ENCODE results near the gene AKR7A2. TPM values are rescaled to one million over a fixed set of nuclear protein-coding genes. Genes with fewer than 3 reads are reported as not detected.
"Not testable (repeated sequence)": the region's sequence is repeated elsewhere in the genome, so short reads cannot be mapped to it uniquely, and the experiment has no call there.

AKR7A2 gene
- total and polyA plus RNA-seq, 10 donors, result 14.6 to 68.4 (median 33.4) TPM

DNA sequence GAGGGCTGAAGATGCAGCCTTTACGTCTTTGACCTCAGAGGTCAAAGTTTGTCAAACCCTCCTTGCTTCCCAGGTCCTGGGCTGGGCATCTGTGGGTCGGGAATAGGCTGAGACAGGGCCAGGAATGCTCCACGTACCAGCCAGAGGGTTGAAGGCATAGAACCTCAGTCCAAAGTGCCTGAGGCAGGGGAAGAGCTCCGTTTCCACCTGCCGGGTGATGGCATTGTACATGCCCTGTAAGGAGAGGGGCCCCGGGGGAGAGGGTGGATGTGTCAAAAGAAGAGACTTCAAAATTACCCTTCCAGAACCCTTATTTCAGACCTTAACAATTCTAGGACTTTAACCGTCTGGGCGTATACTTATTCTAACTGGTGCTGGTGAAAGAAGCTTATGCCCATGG is 27.1 kb downstream of the AKR7A2 start:
- WGBS, 5 donors, result 82 to 92% (median 88%) methylated on average over 8 of the region's 8 CpGs
- H3K4me3 ChIP-seq, result no peak overlapping the region
- peaks cover 0 to 13% (median 0%) of the 10 kb centered on the region in 6 donors for H3K36me3 ChIP-seq
- H3K27ac ChIP-seq, result no peak overlapping the region
- no peak for DNase-seq
- H3K9me3 ChIP-seq, result no peaks in the 10 kb centered on the region
- peaks cover 0 to 16% (median 0%) of the 10 kb centered on the region in 7 donors for H3K27me3 ChIP-seq (replicated peaks in 1 of 7)
- intact Hi-C loops (cut with DNase I; ENCODE audit: low total_unique reads), result no loop called here
- H3K4me1 ChIP-seq, result peaks cover 0 to 15% (median 4%) of the 10 kb centered on the region in 6 donors
- TF ChIP-seq, protein P1, sequence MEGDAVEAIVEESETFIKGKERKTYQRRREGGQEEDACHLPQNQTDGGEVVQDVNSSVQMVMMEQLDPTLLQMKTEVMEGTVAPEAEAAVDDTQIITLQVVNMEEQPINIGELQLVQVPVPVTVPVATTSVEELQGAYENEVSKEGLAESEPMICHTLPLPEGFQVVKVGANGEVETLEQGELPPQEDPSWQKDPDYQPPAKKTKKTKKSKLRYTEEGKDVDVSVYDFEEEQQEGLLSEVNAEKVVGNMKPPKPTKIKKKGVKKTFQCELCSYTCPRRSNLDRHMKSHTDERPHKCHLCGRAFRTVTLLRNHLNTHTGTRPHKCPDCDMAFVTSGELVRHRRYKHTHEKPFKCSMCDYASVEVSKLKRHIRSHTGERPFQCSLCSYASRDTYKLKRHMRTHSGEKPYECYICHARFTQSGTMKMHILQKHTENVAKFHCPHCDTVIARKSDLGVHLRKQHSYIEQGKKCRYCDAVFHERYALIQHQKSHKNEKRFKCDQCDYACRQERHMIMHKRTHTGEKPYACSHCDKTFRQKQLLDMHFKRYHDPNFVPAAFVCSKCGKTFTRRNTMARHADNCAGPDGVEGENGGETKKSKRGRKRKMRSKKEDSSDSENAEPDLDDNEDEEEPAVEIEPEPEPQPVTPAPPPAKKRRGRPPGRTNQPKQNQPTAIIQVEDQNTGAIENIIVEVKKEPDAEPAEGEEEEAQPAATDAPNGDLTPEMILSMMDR (IDR thresholded peaks at IDR 0.05 in 8 of 11, conservative IDR thresholded peaks at IDR 0.05 in 3 of 11), result no peak
- no peak for TF ChIP-seq POLR2AphosphoS5 (IDR thresholded peaks at IDR 0.05)

DNA sequence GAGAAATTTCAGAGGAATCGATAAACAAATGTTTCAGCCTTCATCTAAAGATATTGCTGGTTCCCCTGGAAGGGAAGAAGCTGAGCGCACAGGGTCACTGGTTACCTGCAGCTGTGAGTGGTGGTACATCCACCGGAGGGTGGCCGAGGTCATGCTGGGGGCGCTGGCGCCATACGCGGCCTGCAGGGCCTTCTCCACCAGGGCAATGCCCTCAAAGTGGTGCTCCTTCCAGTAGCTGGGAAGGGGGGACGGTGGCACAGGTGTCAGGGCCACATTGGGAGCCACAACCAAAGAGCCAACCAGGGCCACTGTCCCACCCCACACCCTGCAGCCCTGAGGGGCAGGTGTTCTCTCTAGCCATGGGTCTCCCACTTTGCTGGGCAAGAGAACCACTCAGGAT is 28.1 kb downstream of the AKR7A2 start:
- Histone ChIP-seq H3K36me3 (peaks cover 0 to 13% (median 0%) of the 10 kb centered on the region in 6 donors), H3K4me1 (peaks cover 0 to 9% (median 3%) of the 10 kb centered on the region in 6 donors), H3K4me3 (no peak overlapping the region), H3K9me3 (peaks cover 0 to 4% (median 0%) of the 10 kb centered on the region in 8 donors), H3K27me3 (replicated peaks in 1 of 7) (peaks cover 0 to 12% (median 0%) of the 10 kb centered on the region in 7 donors), H3K27ac (no peak overlapping the region)
- no peak for DNase-seq
- TF ChIP-seq POLR2A (IDR thresholded peaks at IDR 0.05) (no peak), POLR2AphosphoS5 (IDR thresholded peaks at IDR 0.05) (no peak)
- TF ChIP-seq, protein P1 (IDR thresholded peaks at IDR 0.05 in 8 of 11, conservative IDR thresholded peaks at IDR 0.05 in 3 of 11), result no peak
- intact Hi-C loops (cut with DNase I; ENCODE audit: low total_unique reads), result no loop called here
- 91 to 98% (median 95%) methylated on average over 9 of the region's 9 CpGs for WGBS, 5 donors

DNA sequence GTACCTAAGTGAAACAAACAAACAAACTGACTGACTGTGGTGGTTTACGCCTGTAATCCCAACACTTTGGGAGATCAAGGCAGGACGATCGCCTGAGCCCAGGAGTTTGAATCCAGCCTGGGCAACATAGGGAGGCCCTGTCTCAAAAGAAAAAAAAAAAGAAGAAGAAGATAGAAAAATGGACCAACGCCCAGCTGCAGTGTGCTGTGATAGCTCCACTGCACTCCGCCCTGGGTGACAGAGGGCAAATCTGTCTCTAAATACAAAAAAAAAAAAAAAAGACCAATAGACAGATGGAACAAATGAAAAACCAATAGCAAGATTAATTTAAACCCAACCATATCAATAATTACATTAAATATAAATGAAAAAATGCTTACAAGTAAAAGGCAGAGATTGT is 37.3 kb downstream of the AKR7A2 start:
- no peak overlapping the region for H3K4me3 ChIP-seq
- H3K27ac ChIP-seq, result no peak overlapping the region
- intact Hi-C loops (cut with DNase I; ENCODE audit: low total_unique reads), result no loop called here
- no peak for DNase-seq
- peaks cover 0 to 24% (median 11%) of the 10 kb centered on the region in 7 donors for H3K27me3 ChIP-seq (replicated peaks in 1 of 7)
- no peaks in the 10 kb centered on the region for H3K36me3 ChIP-seq
- 88 to 95% (median 90%) methylated on average over 5 of the region's 5 CpGs for WGBS, 5 donors
- H3K9me3 ChIP-seq, result peaks cover 0 to 32% (median 22%) of the 10 kb centered on the region in 8 donors
- peaks cover 0 to 3% (median 0%) of the 10 kb centered on the region in 6 donors for H3K4me1 ChIP-seq
- TF ChIP-seq POLR2AphosphoS5 (IDR thresholded peaks at IDR 0.05) (no peak), POLR2A (IDR thresholded peaks at IDR 0.05) (no peak)
- TF ChIP-seq, protein P1 (IDR thresholded peaks at IDR 0.05 in 8 of 11, conservative IDR thresholded peaks at IDR 0.05 in 3 of 11), result no peak

DNA sequence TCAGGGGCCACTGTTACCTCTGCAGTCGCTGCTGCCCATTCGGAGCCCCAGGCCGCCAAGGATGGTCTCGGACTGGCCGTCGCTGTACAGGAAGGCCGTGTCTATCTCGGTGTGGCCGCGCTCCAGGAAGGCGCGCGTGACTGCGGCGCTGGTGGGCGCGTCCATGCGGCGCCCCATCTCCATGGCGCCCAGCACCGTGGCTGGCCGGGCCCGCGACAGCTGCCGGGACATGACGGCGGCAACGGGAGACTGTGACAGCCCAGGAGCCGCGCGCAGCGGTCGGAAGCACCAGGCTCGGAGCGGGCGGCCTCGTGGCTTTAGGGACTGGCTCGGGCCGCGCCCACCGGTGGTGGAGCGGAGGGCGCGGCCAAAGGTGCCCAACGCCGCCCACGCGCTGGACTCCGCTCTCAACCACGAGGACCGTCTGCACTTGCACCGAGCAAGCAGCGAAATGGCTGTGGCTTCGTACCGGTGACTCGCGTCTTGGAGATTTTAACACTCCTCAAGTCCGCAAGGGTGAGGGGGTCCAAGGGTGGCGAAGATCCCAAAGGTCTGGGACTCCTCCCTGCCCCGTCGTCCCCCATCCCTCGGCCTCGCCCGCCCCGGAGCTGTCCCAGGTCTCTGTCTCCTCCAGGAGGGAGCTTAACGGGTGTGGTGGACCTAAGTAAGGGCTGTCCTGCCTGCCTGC is 38.0 kb downstream of the AKR7A2 start:
- WGBS, 5 donors, result 8 to 36% (median 22%) methylated on average over 6 to 57 of the region's 66 CpGs
- H3K27ac ChIP-seq; DNase-seq; intact Hi-C loops (cut with DNase I; ENCODE audit: low total_unique reads); H3K36me3 ChIP-seq; H3K4me1 ChIP-seq: not testable (repeated sequence)
- H3K27me3 ChIP-seq (replicated peaks in 1 of 7), result peaks cover 0 to 24% (median 11%) of the 10 kb centered on the region in 7 donors
- peaks cover 0 to 32% (median 20%) of the 10 kb centered on the region in 8 donors for H3K9me3 ChIP-seq
- H3K4me3 ChIP-seq, result peak overlapping the region in 1 of 8 donors; percentile 25

Measured in spleen (tissue), 11 donors.